Liver (tissue), 9 donors: Measurements from ENCODE around the gene MAOB. TPM values are rescaled to one million over a fixed set of nuclear protein-coding genes. Genes with fewer than 3 reads are reported as not detected.

Experiments used
- DNase-seq: peaks from one replicate; pipeline ENCODE4 v3.0.0-alpha.2; 2017; ENCODE audit warnings: low spot score
- H3K27ac ChIP-seq, 2 donors: one replicate each; pipeline ENCODE4 v1.7.0; 2013; ENCODE audit warnings: inconsistent platforms in 2 of 2, low read length in 2 of 2, control low read depth in 1 of 2, low read depth in 1 of 2, mild to moderate bottlenecking in 1 of 2
- H3K27me3 ChIP-seq, 4 donors: one replicate each; pipeline versions ENCODE4 v1.6.1 to v1.7.0; 2013; ENCODE audit warnings: low read length in 3 of 4, inconsistent platforms in 1 of 4, mild to moderate bottlenecking in 1 of 4, moderate library complexity in 1 of 4; ENCODE audit not compliant: control insufficient read depth in 4 of 4, insufficient read depth in 4 of 4
- H3K36me3 ChIP-seq, 4 donors: one replicate each; pipeline versions ENCODE4 v1.6.1 to v1.7.0; 2013; ENCODE audit warnings: low read length in 3 of 4, mild to moderate bottlenecking in 3 of 4, low read depth in 1 of 4, moderate library complexity in 1 of 4; ENCODE audit not compliant: control insufficient read depth in 4 of 4, insufficient read depth in 3 of 4
- H3K4me1 ChIP-seq, 4 donors: one replicate each; pipeline versions ENCODE4 v1.6.1 to v1.7.0; 2013; ENCODE audit warnings: low read length in 3 of 4, mild to moderate bottlenecking in 3 of 4, moderate library complexity in 1 of 4; ENCODE audit not compliant: control insufficient read depth in 4 of 4, insufficient read depth in 4 of 4
- H3K4me3 ChIP-seq, 3 donors: one replicate each; pipeline versions ENCODE4 v1.6.1 to v1.7.0; 2013; ENCODE audit warnings: low read length in 3 of 3, control low read depth in 1 of 3, low read depth in 1 of 3, mild to moderate bottlenecking in 1 of 3
- H3K9ac ChIP-seq, 2 donors: one replicate each; pipeline ENCODE4 v1.7.0; 2013; ENCODE audit warnings: low read length in 2 of 2, mild to moderate bottlenecking in 2 of 2, moderate library complexity in 2 of 2, control low read depth in 1 of 2, low read depth in 1 of 2
- H3K9me3 ChIP-seq, 4 donors: one replicate each; pipeline versions ENCODE4 v1.6.1 to v1.7.0; 2013; ENCODE audit warnings: low read length in 3 of 4; ENCODE audit not compliant: control insufficient read depth in 4 of 4
- EGR1 ChIP-seq, 2 donors: IDR thresholded peaks; 2 replicates each; pipeline ENCODE4 v1.6.1; 2016 to 2018; ENCODE audit warnings: antibody characterized with exemption in 2 of 2, low read depth in 2 of 2
- FOXA1 ChIP-seq: IDR thresholded peaks from 2 replicates; pipeline ENCODE4 v1.6.1; 2016; ENCODE audit warnings: antibody characterized with exemption
- FOXA2 ChIP-seq: IDR thresholded peaks from 2 replicates; pipeline ENCODE4 v1.6.1; 2016; ENCODE audit warnings: antibody characterized with exemption
- GABPA ChIP-seq, 2 donors: IDR thresholded peaks in 1 of 2; conservative IDR thresholded peaks in 1 of 2; 2 replicates each; pipeline ENCODE4 v1.6.1; 2016; ENCODE audit warnings: antibody characterized with exemption in 2 of 2, mild to moderate bottlenecking in 1 of 2, moderate library complexity in 1 of 2
- HNF4A ChIP-seq, 2 donors: conservative IDR thresholded peaks; 2 replicates each; pipeline ENCODE4 v1.6.1; 2016; ENCODE audit warnings: antibody characterized with exemption in 2 of 2, mild to moderate bottlenecking in 2 of 2
- SP1 ChIP-seq: IDR thresholded peaks from 2 replicates; pipeline ENCODE4 v1.6.1; 2018; ENCODE audit warnings: antibody characterized with exemption, mild to moderate bottlenecking
- YY1 ChIP-seq: IDR thresholded peaks from 2 replicates; pipeline ENCODE4 v1.6.1; 2016; ENCODE audit warnings: antibody characterized with exemption, mild to moderate bottlenecking
- WGBS: extraction: QIAGEN DNeasy Blood & Tissue Kit; methylation state at CpG from one replicate; pipeline ENCODE4 v1.1.7; 2013; 5-methylcytosine and 5-hydroxymethylcytosine counted together
- polyA plus RNA-seq, 2 donors: library from polyadenylated mRNA; stranded (reverse) in 1 of 2; unstranded in 1 of 2; fragments of 200-250 nt in 1 of 2; fragments of >200 nt in 1 of 2; fragmentation: Nextera tagmentation in 1 of 2; extraction: Ambion mirVana in 1 of 2; gene quantifications; one replicate each; pipeline versions ENCODE4 v1.2.1 to v1.2.3, GENCODE V29; 2013 to 2015
- total RNA-seq, 2 donors: library from RNA; depleted of rRNA; stranded (reverse); fragments of >200 nt; gene quantifications; one replicate each; pipeline ENCODE4 v1.2.3, GENCODE V29; 2014
- TF ChIP-seq, protein P1 (sequence below): IDR thresholded peaks from 2 replicates; pipeline ENCODE4 v1.6.1; 2016; ENCODE audit warnings: antibody characterized with exemption
- TF ChIP-seq, protein P2 (sequence below): IDR thresholded peaks from 2 replicates; pipeline ENCODE4 v1.6.1; 2016; ENCODE audit warnings: antibody characterized with exemption, mild to moderate bottlenecking
- donor health status: healthy.
- donor health status: healthy.
- donor health status: healthy.
- donor health status: healthy.
- donor health status: healthy.

Gene MAOB
- total and polyA plus RNA-seq, 4 donors = 34.0 to 96.3 (median 72.6) TPM

DNA sequence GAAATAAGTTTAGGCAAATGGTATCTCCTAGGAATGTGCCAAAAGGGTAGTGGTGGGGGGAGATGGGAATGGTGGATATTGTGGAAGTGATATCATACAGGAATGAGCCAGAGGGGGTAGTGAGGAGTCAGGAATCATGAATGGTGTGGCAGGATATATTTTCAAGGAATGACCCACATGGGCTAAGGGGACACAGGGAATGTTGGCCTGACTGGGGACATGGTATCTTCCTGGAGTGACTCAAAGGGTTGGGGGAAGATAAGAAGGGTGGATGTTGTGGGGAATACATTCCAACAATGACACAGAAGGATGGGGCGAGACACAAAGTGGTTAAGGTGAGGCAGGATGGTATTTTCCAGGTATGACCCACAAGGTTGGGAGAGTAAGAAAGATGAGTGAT, 165.6 kb downstream of the MAOB start:
- Histone ChIP-seq H3K27ac (no peak overlapping the region), H3K9me3 (peaks cover 0 to 14% (median 3%) of the 10 kb centered on the region in 4 donors), H3K4me3 (no peak overlapping the region), H3K4me1 (no peaks in the 10 kb centered on the region), H3K9ac (no peak overlapping the region), H3K36me3 (peaks cover 1 to 10% (median 5%) of the 10 kb centered on the region in 4 donors), H3K27me3 (no peaks in the 10 kb centered on the region)
- DNase-seq = no peak
- WGBS = 97% methylated on average over 1 of the region's 1 CpG
- TF ChIP-seq HNF4A (conservative IDR thresholded peaks at IDR 0.05) = no peak
- no peak for TF ChIP-seq FOXA1
- no peak for TF ChIP-seq YY1
- TF ChIP-seq, protein P1, sequence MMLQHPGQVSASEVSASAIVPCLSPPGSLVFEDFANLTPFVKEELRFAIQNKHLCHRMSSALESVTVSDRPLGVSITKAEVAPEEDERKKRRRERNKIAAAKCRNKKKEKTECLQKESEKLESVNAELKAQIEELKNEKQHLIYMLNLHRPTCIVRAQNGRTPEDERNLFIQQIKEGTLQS = no peak
- TF ChIP-seq, protein P2, sequence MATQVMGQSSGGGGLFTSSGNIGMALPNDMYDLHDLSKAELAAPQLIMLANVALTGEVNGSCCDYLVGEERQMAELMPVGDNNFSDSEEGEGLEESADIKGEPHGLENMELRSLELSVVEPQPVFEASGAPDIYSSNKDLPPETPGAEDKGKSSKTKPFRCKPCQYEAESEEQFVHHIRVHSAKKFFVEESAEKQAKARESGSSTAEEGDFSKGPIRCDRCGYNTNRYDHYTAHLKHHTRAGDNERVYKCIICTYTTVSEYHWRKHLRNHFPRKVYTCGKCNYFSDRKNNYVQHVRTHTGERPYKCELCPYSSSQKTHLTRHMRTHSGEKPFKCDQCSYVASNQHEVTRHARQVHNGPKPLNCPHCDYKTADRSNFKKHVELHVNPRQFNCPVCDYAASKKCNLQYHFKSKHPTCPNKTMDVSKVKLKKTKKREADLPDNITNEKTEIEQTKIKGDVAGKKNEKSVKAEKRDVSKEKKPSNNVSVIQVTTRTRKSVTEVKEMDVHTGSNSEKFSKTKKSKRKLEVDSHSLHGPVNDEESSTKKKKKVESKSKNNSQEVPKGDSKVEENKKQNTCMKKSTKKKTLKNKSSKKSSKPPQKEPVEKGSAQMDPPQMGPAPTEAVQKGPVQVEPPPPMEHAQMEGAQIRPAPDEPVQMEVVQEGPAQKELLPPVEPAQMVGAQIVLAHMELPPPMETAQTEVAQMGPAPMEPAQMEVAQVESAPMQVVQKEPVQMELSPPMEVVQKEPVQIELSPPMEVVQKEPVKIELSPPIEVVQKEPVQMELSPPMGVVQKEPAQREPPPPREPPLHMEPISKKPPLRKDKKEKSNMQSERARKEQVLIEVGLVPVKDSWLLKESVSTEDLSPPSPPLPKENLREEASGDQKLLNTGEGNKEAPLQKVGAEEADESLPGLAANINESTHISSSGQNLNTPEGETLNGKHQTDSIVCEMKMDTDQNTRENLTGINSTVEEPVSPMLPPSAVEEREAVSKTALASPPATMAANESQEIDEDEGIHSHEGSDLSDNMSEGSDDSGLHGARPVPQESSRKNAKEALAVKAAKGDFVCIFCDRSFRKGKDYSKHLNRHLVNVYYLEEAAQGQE = no peak
- no peak for TF ChIP-seq EGR1 (IDR thresholded peaks at IDR 0.05; ENCODE audit: low read depth in 2 of 2)
- TF ChIP-seq GABPA (IDR thresholded peaks at IDR 0.05 in 1 of 2, conservative IDR thresholded peaks at IDR 0.05 in 1 of 2) = no peak
- no peak for TF ChIP-seq SP1
- no peak for TF ChIP-seq FOXA2

Other genes starting within 250 kb of the MAOB start
- 10 to 100 TPM; 41.0 to 94.2 TPM for gene MAOA, start 226.2 kb downstream of the MAOB start, total RNA-seq
- 10 to 100 TPM; 64.8 to 85.8 TPM for gene MAOA, start 226.2 kb downstream of the MAOB start, polyA plus RNA-seq
- not detected for gene NDP, start 90.9 kb upstream of the MAOB start, total RNA-seq
- not detected for gene NDP, start 90.9 kb upstream of the MAOB start, polyA plus RNA-seq